Transverse colon (tissue), 3 donors: Measurements from ENCODE around the gene CHD1L.

ENCODE experiments used
- CTCF ChIP-seq, 5 experiments: fragments of 200-600 bp in 3 of 5; fragments of 450-650 bp in 2 of 5; sonication (generic) in 3 of 5; IDR thresholded peaks; 1 replicate in 2 of 5; 2 replicates in 3 of 5; pipeline ENCODE4 v1.5.1; 2016 to 2017; ENCODE audit warnings: antibody characterized with exemption in 5 of 5, inconsistent platforms in 3 of 5, mild to moderate bottlenecking in 2 of 5, moderate library complexity in 1 of 5
- EP300 ChIP-seq: sonication (generic); formaldehyde crosslinking; IDR thresholded peaks from one replicate; pipeline ENCODE4 v1.6.1; 2017; ENCODE audit warnings: antibody characterized with exemption, low read depth
- POLR2A ChIP-seq: fragments of 450-650 bp; IDR thresholded peaks from one replicate; pipeline ENCODE4 v1.6.1; 2016; ENCODE audit warnings: antibody characterized with exemption, mild to moderate bottlenecking, moderate library complexity

GRCh38 chr1:147287133-147287865 is 44.8 kb downstream of the CHD1L start:
- no peak for TF ChIP-seq CTCF (IDR thresholded peaks at IDR 0.05)
- no peak for TF ChIP-seq POLR2A
- no peak for TF ChIP-seq EP300
